Panc1 (cell line): Measurements from ENCODE around the gene KIR3DL3. TPM values are rescaled to one million over a fixed set of nuclear protein-coding genes. Genes with fewer than 3 reads are reported as not detected.

Source experiments
- ATAC-seq: fragments of 200-7000 bp; cut with Tn5 transposase; 2 replicates; pipeline ENCODE4 v1.9.1; 2020; ENCODE audit warnings: mild to moderate bottlenecking, moderate library complexity
- BruUV-seq: library from RNA; stranded (reverse); fragments of 400-500 nt; replicated peaks from 2 replicates; lab custom pipeline; 2021; lab: Mats Ljungman, UMichigan
- CTCF ChIA-PET: fragments of 300-600 bp; sonication (Branson Sonifier 250); formaldehyde crosslinking; loops from one replicate; lab custom pipeline; 2022; ENCODE audit warnings: antibody characterized with exemption; lab: Charles Lee
- POLR2A ChIA-PET: fragments of 300-600 bp; sonication (Branson Sonifier 250); formaldehyde crosslinking; loops from one replicate; lab custom pipeline; 2022; ENCODE audit warnings: antibody characterized with exemption; lab: Charles Lee
- DNase-seq: peaks from one replicate; pipeline ENCODE4 v3.0.0-alpha.2; 2010; ENCODE audit warnings: low read depth, low spot score
- H3K27ac ChIP-seq: 2 replicates; pipeline ENCODE4 v1.5.1; 2011; ENCODE audit warnings: mild to moderate bottlenecking, low read length, inconsistent platforms
- H3K27me3 ChIP-seq: fragments of 200-500 bp; sonication (Bioruptor generic); 2 replicates; pipeline ENCODE4 v1.6.0; 2014; ENCODE audit warnings: low read length, inconsistent platforms; ENCODE audit not compliant: control insufficient read depth, insufficient read depth
- H3K36me3 ChIP-seq: fragments of 200-500 bp; sonication (Bioruptor generic); 2 replicates; pipeline ENCODE4 v1.5.1; 2014; ENCODE audit warnings: inconsistent platforms, mild to moderate bottlenecking, low read length, moderate library complexity; ENCODE audit not compliant: control insufficient read depth, insufficient read depth
- H3K4me1 ChIP-seq: 2 replicates; pipeline ENCODE4 v1.5.1; 2011; ENCODE audit warnings: inconsistent platforms, mild to moderate bottlenecking, low read length, moderate library complexity; ENCODE audit not compliant: control insufficient read depth, insufficient read depth
- H3K4me3 ChIP-seq, 2 experiments: 2 replicates each; pipeline ENCODE4 v1.5.1; 2011 to 2012; ENCODE audit warnings: low read depth in 2 of 2, low read length in 2 of 2, mild to moderate bottlenecking in 2 of 2, inconsistent platforms in 1 of 2, moderate library complexity in 1 of 2
- H3K9me3 ChIP-seq: fragments of 200-500 bp; sonication (Bioruptor generic); 2 replicates; pipeline ENCODE4 v1.5.1; 2014; ENCODE audit warnings: low read depth, mild to moderate bottlenecking, inconsistent platforms, low read length, moderate library complexity; ENCODE audit not compliant: control insufficient read depth, insufficient read depth
- POLR2AphosphoS5 ChIP-seq: IDR thresholded peaks from 2 replicates; pipeline ENCODE4 v1.6.1; 2012; ENCODE audit warnings: mild to moderate bottlenecking, low read depth, low read length, moderate library complexity
- SIN3A ChIP-seq: IDR thresholded peaks from 2 replicates; pipeline ENCODE4 v1.6.1; 2012; ENCODE audit warnings: low read depth, mild to moderate bottlenecking, low read length, moderate library complexity, borderline replicate concordance; ENCODE audit not compliant: insufficient read depth
- TCF7L2 ChIP-seq: IDR thresholded peaks from 2 replicates; pipeline ENCODE4 v1.6.1; 2011; ENCODE audit warnings: mild to moderate bottlenecking, low read depth, low read length, inconsistent platforms
- in situ Hi-C: cut with HindIII; loops from 2 replicates; pipeline ENCODE4 v1.10.0; 2016; ENCODE audit warnings: low sequenced_read_pairs, low pct_unique_long_range_greater_than_20kb
- intact Hi-C: fragments of 100-400 bp; cut with micrococcal nuclease; formaldehyde crosslinking; loops from one replicate; pipeline ENCODE4 v1.10.0; 2022; ENCODE audit not compliant: unreplicated experiment
- total RNA-seq: library from RNA; stranded (reverse); gene quantifications from one replicate; pipeline ENCODE4 v1.2.1, GENCODE V29; 2021; ENCODE audit not compliant: unreplicated experiment
- TF ChIP-seq, protein P1 (sequence below), 2 experiments: IDR thresholded peaks; 2 replicates each; pipeline ENCODE4 v1.6.1; 2011 to 2012; ENCODE audit warnings: low read depth in 2 of 2, control low read depth in 1 of 2, low read length in 1 of 2, mild to moderate bottlenecking in 1 of 2, moderate library complexity in 1 of 2; ENCODE audit not compliant: insufficient read depth in 1 of 2
- TF ChIP-seq, protein P2 (sequence below): fragments of 450-650 bp; IDR thresholded peaks from 2 replicates; pipeline ENCODE4 v1.5.1; 2017; ENCODE audit warnings: mild to moderate bottlenecking

Gene KIR3DL3
- total RNA-seq, 1 experiment from 2014 or later, result not detected

DNA sequence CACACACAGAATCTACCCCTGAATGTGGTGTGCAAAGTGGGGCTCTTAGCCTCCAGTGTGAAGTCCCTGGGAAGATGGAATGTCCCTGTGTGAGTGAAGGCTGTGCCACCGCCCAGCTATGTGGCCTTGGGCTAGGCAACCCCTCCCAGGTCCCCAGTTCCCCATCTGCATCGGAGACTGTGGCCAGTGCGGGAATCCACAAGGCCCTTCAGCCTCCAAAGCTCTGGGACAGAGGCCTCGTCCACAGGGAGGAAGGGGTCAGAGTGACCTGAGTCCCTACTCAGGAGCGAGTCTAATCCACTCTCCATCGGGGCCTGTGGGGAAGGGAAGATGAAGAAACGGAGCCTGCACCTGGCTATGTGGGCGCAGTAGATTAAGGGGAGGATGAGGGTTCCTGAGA, 19.3 kb upstream of the KIR3DL3 start:
- Histone ChIP-seq H3K4me3 (no peak overlapping the region), H3K36me3 (no peaks in the 10 kb centered on the region), H3K27ac (no peak overlapping the region), H3K4me1 (no peaks in the 10 kb centered on the region), H3K27me3 (peaks cover 7% of the 10 kb centered on the region), H3K9me3 (no peaks in the 10 kb centered on the region)
- BruUV-seq, result no TSS peak
- DNase-seq, result no peak
- TF ChIP-seq TCF7L2 (no peak), POLR2AphosphoS5 (no peak), SIN3A (no peak)
- TF ChIP-seq, protein P1, sequence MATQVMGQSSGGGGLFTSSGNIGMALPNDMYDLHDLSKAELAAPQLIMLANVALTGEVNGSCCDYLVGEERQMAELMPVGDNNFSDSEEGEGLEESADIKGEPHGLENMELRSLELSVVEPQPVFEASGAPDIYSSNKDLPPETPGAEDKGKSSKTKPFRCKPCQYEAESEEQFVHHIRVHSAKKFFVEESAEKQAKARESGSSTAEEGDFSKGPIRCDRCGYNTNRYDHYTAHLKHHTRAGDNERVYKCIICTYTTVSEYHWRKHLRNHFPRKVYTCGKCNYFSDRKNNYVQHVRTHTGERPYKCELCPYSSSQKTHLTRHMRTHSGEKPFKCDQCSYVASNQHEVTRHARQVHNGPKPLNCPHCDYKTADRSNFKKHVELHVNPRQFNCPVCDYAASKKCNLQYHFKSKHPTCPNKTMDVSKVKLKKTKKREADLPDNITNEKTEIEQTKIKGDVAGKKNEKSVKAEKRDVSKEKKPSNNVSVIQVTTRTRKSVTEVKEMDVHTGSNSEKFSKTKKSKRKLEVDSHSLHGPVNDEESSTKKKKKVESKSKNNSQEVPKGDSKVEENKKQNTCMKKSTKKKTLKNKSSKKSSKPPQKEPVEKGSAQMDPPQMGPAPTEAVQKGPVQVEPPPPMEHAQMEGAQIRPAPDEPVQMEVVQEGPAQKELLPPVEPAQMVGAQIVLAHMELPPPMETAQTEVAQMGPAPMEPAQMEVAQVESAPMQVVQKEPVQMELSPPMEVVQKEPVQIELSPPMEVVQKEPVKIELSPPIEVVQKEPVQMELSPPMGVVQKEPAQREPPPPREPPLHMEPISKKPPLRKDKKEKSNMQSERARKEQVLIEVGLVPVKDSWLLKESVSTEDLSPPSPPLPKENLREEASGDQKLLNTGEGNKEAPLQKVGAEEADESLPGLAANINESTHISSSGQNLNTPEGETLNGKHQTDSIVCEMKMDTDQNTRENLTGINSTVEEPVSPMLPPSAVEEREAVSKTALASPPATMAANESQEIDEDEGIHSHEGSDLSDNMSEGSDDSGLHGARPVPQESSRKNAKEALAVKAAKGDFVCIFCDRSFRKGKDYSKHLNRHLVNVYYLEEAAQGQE (IDR thresholded peaks at IDR 0.05; ENCODE audit: insufficient read depth in 1 of 2, low read depth in 2 of 2, low read length in 1 of 2), result no peak
- TF ChIP-seq, protein P2, sequence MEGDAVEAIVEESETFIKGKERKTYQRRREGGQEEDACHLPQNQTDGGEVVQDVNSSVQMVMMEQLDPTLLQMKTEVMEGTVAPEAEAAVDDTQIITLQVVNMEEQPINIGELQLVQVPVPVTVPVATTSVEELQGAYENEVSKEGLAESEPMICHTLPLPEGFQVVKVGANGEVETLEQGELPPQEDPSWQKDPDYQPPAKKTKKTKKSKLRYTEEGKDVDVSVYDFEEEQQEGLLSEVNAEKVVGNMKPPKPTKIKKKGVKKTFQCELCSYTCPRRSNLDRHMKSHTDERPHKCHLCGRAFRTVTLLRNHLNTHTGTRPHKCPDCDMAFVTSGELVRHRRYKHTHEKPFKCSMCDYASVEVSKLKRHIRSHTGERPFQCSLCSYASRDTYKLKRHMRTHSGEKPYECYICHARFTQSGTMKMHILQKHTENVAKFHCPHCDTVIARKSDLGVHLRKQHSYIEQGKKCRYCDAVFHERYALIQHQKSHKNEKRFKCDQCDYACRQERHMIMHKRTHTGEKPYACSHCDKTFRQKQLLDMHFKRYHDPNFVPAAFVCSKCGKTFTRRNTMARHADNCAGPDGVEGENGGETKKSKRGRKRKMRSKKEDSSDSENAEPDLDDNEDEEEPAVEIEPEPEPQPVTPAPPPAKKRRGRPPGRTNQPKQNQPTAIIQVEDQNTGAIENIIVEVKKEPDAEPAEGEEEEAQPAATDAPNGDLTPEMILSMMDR, result no peak
- in situ Hi-C loops (no loop called here), intact Hi-C loops (no loop called here)
- ChIA-PET CTCF (no interaction called here), POLR2A (no interaction called here)
- ATAC-seq, result no peak

DNA sequence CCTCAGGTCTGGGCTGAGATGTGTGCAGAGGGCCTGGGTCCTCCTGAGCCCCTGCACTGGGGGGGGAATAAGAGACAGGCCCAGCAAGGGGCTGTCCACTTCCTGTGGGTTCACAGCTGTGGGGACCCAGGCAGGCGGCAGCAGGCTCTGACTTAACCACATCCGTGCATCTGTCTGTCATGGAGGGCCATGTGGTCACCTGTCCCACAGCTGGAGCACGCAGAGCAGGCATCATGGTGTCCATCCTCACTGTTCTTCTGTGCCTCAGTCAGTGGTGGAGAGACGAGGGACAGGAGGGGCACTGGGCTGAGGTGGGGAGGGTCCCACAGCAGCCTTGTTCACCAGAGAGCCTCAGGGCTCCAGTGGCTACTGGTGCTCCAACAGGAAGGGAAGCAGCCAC, 16.3 kb upstream of the KIR3DL3 start:
- CTCF ChIA-PET, result no interaction called here
- H3K27ac ChIP-seq, result no peak overlapping the region
- no peaks in the 10 kb centered on the region for H3K4me1 ChIP-seq
- peaks cover 2% of the 10 kb centered on the region; the same call in 1 of the 2 replicates for H3K27me3 ChIP-seq
- H3K4me3 ChIP-seq, result no peak overlapping the region
- POLR2A ChIA-PET, result no interaction called here
- H3K9me3 ChIP-seq, result no peaks in the 10 kb centered on the region
- H3K36me3 ChIP-seq, result no peaks in the 10 kb centered on the region
- intact Hi-C loops (no loop called here), in situ Hi-C loops (no loop called here)
- TF ChIP-seq, protein P1 (IDR thresholded peaks at IDR 0.05; ENCODE audit: insufficient read depth in 1 of 2, low read depth in 2 of 2, low read length in 1 of 2), result no peak
- TF ChIP-seq POLR2AphosphoS5, result no peak
- TF ChIP-seq SIN3A, result no peak
- TF ChIP-seq TCF7L2, result no peak
- TF ChIP-seq, protein P2, result no peak
- ATAC-seq, result no peak
- no peak for DNase-seq
- BruUV-seq, result no TSS peak
